GM21576 (cell line): ENCODE data around the gene STX8.
"Not testable (repeated sequence)": the region's sequence is repeated elsewhere in the genome, so short reads cannot be mapped to it uniquely, and the experiment has no call there.

Source experiments
- ATAC-seq: cut with Tn5 transposase; IDR thresholded peaks from one replicate; pipeline ENCODE4 v1.9.1; 2021; ENCODE audit warnings: mild to moderate bottlenecking, moderate library complexity; ENCODE audit not compliant: unreplicated experiment

Gene STX8

DNA sequence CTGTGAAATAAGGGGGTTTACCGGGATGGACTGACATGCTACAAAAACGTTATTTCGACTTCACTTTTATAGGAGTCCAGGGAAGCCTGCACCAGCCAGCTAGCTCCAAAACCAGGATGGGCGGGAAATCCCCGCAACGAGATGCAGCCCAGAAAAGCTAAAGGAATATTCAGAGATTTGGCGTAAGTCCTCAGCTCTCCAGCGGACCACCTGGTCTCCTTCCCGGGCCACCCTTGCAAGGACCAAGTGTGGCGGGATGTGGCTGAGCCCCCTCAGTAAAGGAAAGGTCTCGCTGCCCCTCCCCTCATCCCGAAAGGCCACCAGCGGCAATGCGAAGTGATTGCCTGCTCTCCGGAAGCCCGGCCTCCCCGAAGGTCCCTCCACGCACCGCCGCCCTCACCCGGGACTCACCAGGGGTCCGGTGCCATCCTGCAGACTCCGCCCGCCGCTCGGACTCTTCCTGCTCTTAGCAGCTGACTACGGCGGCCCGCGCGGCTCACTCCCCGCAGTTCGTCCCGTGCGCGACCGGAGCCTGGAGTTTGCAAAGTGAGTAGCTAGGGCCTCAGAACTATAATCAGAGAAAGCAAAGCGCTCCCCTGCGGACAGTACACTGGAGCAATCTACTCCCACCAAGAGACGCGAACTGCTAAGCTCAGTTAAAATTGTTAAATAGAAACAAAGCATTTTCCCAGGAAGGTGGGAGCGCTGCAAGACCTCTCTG, at the start of gene STX8:
Gene STX8 (minus strand): TSS at position 440 of the 721 bp plus-strand sequence. CDS start 12 bp downstream, at position 428.
- peak; percentile 81 for ATAC-seq

- no peak for ATAC-seq
Observed at GRCh38 chr17:9622961-9623360, 47.3 kb upstream of the STX8 start.

GRCh38 chr17:9615486-9615885, 39.9 kb upstream of the STX8 start:
- ATAC-seq = no peak

- no peak for ATAC-seq
Observed at GRCh38 chr17:9612006-9612405, 36.4 kb upstream of the STX8 start.

DNA sequence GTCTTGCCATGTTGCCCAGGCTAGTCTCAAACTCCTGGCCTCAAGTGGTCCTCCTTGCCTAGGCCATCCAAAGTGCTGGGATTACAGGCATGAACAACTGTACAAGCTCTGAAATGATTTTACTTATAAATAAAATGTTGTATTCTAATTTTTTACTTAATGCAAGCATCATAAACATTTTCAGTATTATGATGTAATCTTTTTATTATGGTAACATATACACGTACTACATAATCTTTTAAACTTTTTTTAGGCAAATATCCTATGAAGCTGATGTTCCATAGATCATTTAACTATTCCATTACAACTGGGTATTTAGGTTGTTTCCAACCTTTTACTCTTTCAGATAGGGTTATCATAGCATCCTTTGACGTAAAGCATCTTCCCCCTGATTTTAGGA, 35.9 kb upstream of the STX8 start:
- ATAC-seq = no peak

DNA sequence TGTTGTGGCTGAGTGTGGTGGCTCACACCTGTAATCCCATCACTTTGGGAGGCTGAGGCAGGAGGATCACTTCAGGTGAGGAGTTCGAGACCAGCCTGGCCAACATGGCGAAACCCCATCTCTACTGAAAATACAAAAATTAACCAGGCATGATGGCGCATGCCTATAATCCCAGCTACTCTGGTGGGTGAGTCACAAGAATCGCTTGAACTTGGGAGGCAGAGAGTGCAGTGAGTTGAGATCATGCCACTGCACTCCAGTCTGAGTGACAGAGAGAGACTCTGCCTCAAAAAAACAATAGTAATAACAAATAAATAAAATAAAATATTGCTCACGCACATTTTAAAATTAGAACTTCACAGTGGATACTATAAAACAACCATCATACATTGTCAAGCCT, 31.4 kb upstream of the STX8 start:
- not testable (repeated sequence) for ATAC-seq

DNA sequence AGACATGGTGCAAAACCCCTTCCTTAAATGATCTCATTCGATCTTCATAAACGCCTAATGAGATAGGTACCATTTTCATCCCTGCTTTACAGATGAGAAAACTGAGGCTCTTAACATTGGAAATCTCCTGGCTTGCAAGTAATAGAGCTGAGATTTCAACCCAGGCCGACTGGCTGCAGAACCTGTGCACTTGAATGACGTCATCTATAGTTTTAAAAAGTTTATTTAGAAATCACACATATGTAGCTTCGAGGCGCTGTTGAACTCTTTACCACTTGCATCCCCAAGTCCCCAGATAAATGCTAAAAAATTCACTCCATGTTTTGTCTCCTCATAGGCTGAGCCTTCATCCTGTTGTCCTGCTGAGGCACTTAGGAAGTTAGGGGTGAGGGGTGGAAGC, 30.8 kb upstream of the STX8 start:
- no peak for ATAC-seq

GRCh38 chr17:9604583-9604982, 29.0 kb upstream of the STX8 start:
- not testable (repeated sequence) for ATAC-seq

DNA sequence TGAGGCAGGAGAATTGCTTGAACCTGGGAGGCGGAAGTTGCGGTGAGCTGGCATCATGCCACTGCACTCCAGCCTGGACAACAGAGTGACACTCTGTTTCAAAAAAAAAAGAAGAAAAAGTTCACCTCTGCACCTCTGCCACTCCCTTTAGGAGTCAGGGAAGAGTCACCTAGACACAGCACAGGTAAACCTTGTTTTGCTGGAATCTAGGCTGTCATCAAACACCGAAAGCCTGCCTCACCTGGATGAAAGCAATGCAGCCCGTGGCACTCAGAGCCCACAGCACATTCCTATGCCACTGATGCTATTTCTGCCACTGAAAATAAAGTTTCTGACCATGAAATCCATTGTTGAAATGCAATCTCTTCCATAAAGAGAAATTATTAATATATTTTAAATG, 23.0 kb upstream of the STX8 start:
- ATAC-seq = no peak

DNA sequence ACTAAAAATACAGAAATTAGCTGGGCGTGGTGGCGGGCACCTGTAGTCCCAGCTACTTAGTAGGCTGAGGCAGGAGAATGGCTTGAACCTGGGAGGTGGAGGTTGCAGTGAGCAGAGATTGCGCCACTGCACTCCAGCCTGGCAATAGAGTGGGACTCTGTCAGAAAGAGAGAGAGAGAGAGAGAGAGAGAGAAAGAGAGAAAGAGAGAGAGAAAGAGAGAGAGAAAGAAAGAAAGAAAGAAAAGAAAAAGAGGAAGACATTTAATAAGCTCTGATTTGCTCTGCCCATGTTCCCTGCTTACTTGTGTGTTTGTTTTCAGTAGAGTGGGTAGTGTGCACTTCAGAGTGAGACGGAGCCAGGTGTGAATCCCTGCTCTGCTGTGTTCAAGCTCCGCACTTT, 22.0 kb upstream of the STX8 start:
- ATAC-seq = not testable (repeated sequence)

DNA sequence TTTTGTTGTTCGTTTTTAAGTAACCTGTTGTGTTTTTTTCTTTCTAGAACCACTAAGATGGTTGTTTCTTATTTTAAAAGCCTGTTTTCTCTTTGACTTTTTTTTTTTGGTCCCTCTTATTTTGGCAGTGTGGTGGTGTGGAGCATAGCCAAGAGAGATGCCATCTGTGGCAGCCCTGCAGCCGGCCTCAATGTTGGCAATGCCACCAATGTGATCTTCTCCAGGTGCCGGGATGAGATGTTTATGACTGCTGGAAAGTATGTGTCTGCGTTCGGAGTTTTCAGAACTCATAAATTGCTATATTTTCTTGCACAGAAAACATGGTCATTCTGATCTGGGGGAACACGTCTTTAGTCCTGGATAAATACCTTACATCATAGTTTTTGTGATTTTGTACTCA, 18.4 kb upstream of the STX8 start:
- ATAC-seq = no peak

DNA sequence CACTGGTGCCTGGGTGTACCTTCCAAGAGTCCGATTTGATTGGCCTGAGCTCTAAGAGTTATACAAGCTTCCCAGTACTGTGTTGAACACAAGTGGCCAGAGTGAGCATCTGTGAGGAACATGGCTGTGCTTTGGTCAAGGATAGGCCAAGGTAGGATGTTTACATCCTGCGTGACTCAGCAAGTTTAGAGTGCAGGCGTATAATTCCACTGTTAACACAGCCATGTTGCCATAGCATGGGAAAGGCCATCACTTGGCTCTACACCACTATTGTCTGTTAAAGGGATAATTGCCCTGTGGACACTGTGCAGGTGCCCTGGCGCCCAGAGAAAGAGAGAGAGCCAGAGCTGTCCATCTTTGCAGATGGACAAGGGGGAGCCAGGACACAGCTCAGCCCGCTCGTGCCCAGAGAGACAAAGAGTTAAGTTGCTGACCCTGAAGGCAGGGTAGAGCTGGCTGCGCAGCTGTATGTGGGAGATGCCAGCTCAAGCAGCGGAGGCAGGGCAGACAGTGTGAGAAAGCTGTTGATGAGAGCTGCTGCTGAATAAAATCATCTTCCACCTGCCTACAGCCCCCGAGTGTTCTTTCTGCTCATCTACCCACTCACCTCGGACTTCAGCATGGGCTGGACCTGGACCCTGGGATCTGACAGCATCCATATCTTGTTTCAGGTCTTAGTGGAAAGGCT, 12.5 kb upstream of the STX8 start:
- no peak for ATAC-seq

DNA sequence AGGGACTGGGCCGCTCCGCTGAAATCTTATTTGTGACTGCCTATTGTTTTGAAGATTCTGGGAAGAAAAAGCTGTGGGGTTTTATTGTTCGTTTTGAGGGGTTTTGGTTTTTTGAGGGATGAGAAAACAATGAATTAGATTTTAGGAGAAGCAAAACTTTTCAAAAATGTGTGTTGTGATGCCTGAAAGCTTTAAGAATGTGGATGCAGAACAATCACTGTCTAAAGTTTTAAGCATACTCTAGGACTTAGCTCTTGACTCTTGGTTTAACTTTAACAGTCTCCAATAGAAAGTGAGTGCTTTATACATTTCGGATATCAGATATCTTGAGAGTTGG, 1.7 kb upstream of the STX8 start:
- ATAC-seq = no peak

DNA sequence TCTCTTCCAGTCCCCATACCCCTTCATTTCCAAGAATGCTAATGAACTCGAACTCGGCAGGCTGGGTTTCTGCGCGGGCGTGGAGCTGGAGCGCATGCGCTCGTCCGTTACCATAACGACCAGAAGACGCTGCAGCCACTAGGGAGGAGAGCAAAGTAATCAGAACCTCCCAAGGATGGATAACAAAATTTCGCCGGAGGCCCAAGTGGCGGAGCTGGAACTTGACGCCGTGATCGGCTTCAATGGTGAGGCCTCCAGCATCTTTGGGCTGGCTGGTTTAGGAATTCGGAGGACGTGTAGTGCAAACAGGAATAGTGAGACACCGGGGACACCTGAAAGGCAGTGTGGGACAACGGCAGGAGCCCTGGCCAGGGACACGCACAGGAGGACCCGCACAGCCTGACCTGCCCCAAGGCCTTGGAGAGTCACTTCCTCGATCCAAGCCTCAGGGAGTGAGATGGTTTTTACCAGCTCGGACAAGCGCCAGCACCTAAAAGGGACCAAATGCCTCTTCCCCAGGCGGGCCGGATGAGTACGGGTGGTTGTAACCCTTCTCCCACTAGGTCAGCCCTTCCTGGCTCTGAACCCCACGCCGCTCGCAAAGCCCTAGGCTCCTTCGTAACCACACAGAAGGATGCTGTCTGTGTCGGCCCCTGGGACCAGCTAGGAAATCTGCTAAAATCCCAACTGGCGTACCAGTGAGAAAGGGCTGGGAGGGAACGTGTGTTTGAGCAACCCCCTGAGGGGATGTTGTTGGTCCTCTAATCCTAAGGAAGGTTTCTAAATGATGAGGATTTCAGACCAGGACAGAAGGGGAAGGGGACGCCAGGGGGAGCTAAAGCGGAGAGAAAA, 1.1 kb upstream of the STX8 start, which contains the start of gene CFAP52:
Gene CFAP52 (plus strand): TSS at position 122 of the 852 bp plus-strand sequence. CDS start 54 bp downstream, at position 176.
- peak; percentile 57 for ATAC-seq

GRCh38 chr17:9571201-9571600, 4.4 kb downstream of the STX8 start:
- no peak for ATAC-seq

DNA sequence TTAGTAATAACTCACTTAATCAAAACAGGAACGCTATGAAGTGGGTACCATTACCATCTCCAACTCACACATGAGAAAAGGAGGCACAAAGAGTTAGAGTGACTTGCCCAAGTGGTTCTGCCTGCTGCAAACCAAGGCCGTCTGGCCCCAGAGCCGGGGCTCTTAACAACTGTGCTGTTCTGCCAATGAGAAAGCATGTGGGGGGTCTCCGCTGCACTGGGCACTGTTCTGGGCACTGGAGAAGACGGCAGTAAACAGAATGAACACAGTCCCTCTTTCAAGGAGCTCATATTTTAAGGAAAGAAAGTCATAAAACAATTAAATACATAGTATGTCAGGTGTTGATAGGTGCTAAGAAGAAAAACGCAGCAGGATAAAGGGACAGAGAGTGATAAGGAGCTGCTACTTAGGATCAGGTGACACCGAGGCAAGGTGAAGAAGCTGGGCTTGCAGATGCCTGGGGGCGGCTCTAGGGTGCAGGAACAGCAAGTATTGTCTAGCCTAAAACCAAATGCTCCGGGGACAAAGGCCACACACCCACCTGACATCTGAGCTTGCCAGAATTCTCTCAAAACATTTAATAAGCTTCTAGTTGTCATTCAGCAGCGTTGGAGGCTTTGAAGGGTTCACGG, 6.5 kb downstream of the STX8 start:
- ATAC-seq = no peak

DNA sequence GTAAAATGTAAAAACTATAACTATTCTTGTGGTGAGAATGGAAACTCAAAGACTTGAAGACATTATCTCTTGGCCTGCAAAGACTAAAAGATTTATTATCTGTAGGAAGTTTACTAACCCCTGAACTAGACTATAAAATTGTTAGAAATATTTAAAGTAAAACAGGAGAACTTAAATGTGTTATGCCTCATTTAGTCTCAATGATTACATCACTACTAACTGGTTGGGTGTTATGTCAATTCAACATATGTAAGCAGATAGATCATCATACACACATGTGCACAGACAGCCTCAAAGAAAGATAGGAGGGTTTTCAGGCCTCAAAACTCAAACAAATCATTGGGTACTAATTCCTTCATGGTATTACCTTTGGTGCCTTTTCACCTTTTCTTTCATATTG, 7.6 kb downstream of the STX8 start:
- ATAC-seq = no peak

DNA sequence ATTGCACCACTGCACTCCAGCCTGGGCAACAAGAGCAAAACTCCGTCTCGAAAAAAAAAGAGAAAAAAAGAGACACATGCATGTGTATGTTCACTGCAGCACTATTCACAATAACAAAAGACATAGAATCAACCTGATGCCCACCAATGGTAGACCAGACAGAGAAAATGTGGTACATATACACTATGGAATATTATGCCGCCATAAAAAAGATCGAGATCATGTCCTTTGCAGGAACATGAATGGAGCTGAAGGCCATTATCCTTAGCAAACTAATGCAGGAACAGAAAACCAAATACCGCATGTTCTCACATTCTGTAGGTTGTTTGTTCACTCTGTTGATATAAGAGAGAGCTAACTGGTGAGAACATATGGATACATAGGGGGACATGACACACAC, 8.9 kb downstream of the STX8 start:
- ATAC-seq = not testable (repeated sequence)

- ATAC-seq = no peak
Observed at GRCh38 chr17:9566067-9566466, 9.6 kb downstream of the STX8 start.

GRCh38 chr17:9564104-9564503, 11.5 kb downstream of the STX8 start:
- ATAC-seq = no peak

GRCh38 chr17:9557857-9558256, 17.8 kb downstream of the STX8 start:
- ATAC-seq = no peak
